Measurements from ENCODE around the gene RAB34. TPM values are rescaled to one million over a fixed set of nuclear protein-coding genes. Genes with fewer than 3 reads are reported as not detected.

Gene RAB34
- total RNA-seq, 1 experiment from 2014 or later: 161 TPM

- Histone ChIP-seq H3K36me3 (ENCODE audit: low read depth) (peaks cover 29% of the 10 kb centered on the region), H3K9me3 (ENCODE audit: insufficient read depth, low read depth) (no peaks in the 10 kb centered on the region), H3K4me1 (replicated peaks; ENCODE audit: insufficient read depth) (peaks cover 56% of the 10 kb centered on the region), H3K27ac (peak overlapping the region; percentile 96), H3K4me2 (peak overlapping the region; percentile 90), H3K79me2 (ENCODE audit: low read depth) (peaks cover 64% of the 10 kb centered on the region), H3K9me2 (ENCODE audit: insufficient read depth) (no peaks in the 10 kb centered on the region), H3K27me3 (ENCODE audit: insufficient read depth, low read depth) (no peaks in the 10 kb centered on the region), H3F3A (ENCODE audit: insufficient read depth, low read depth) (peaks cover 88% of the 10 kb centered on the region), H2AFZ (no peak overlapping the region), H4K20me1 (ENCODE audit: insufficient read depth) (peaks cover 43% of the 10 kb centered on the region), H3K4me3 (peak overlapping the region; percentile 97)
- DNase-seq: peak; percentile 93 to 95
- intact Hi-C loops (cut with micrococcal nuclease; ENCODE audit: unreplicated experiment): loop anchor here (5.0 kb wide), 1 partner anchor 206 kb away; the partner anchor contains the start of gene PHF12
- ChIA-PET CTCF (interaction anchor here (1.2 to 2.7 kb wide), 2 partner anchors 18 to 20 kb away, joined by 5 to 47 read pairs; partner anchors contain the start of genes NEK8 and TLCD1), POLR2A (ENCODE audit: unreplicated experiment) (interaction anchor here (0.5 to 1.3 kb wide), 7 partner anchors 18 to 535 kb away, joined by 3 to 33 read pairs (median 3); partner anchors contain the start of genes NEK8 and RPL23A)
- BruUV-seq (replicated peaks): no TSS peak
- TF ChIP-seq EZH2 (IDR thresholded peaks at IDR 0.05; ENCODE audit: low read depth): no peak
- TF ChIP-seq, protein P1, sequence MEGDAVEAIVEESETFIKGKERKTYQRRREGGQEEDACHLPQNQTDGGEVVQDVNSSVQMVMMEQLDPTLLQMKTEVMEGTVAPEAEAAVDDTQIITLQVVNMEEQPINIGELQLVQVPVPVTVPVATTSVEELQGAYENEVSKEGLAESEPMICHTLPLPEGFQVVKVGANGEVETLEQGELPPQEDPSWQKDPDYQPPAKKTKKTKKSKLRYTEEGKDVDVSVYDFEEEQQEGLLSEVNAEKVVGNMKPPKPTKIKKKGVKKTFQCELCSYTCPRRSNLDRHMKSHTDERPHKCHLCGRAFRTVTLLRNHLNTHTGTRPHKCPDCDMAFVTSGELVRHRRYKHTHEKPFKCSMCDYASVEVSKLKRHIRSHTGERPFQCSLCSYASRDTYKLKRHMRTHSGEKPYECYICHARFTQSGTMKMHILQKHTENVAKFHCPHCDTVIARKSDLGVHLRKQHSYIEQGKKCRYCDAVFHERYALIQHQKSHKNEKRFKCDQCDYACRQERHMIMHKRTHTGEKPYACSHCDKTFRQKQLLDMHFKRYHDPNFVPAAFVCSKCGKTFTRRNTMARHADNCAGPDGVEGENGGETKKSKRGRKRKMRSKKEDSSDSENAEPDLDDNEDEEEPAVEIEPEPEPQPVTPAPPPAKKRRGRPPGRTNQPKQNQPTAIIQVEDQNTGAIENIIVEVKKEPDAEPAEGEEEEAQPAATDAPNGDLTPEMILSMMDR (conservative IDR thresholded peaks at IDR 0.05): no peak
Measured at GRCh38 chr17:28746611-28747050, 29.0 kb upstream of the RAB34 start.

DNA sequence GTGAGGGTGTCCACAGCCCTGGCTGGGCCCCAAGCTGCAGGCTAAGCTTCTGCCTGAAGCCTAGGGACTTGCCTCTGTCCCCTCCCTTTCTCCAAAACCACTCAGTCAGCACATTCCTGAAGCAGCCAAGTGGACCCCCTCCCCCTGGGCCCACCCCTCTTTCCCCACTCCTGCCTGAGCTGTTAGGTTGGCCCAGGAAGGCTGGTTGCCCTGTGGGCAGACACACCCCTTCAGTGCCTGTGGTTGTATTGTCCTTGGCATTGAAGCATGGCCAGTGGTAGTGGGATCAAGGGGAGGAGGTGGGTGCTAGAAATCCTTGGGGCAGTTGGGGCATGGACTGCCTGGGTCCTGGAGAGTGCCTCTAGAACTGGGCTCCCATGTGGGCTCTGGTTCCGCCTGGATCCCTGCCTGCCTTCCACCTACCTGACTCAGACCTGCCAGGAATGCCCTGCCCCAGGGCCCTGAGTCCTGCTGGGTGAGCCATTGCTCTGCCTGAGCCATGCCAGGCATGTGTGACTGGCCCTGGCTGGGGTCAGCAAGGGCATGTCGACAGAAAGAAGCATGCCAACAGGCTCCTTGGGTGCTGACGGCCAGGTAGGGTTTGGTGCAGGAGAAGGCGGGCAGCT lies 28.2 kb upstream of the RAB34 start:
- Histone ChIP-seq H3K27ac (peak overlapping the region; percentile 96), H3K27me3 (ENCODE audit: insufficient read depth, low read depth) (no peaks in the 10 kb centered on the region), H3K4me2 (peak overlapping the region; percentile 90), H3K9me2 (ENCODE audit: insufficient read depth) (no peaks in the 10 kb centered on the region), H2AFZ (no peak overlapping the region), H3K79me2 (ENCODE audit: low read depth) (peaks cover 62% of the 10 kb centered on the region), H3K36me3 (ENCODE audit: low read depth) (peaks cover 28% of the 10 kb centered on the region), H3K4me1 (replicated peaks; ENCODE audit: insufficient read depth) (peaks cover 60% of the 10 kb centered on the region), H3K4me3 (peak overlapping the region; percentile 97), H3F3A (ENCODE audit: insufficient read depth, low read depth) (peaks cover 83% of the 10 kb centered on the region), H3K9me3 (ENCODE audit: insufficient read depth, low read depth) (no peaks in the 10 kb centered on the region), H4K20me1 (ENCODE audit: insufficient read depth) (peaks cover 36% of the 10 kb centered on the region)
- BruUV-seq (replicated peaks): no TSS peak
- ChIA-PET POLR2A (ENCODE audit: unreplicated experiment) (interaction anchor here (0.6 to 1.2 kb wide), 5 partner anchors 17 to 151 kb away, joined by 4 to 17 read pairs (median 5); partner anchors contain the start of gene NEK8), CTCF (interaction anchor here (1.2 to 2.7 kb wide), 2 partner anchors 17 to 19 kb away, joined by 5 to 47 read pairs; partner anchors contain the start of genes NEK8 and TLCD1)
- intact Hi-C loops (cut with micrococcal nuclease; ENCODE audit: unreplicated experiment): loop anchor here (5.0 kb wide), 1 partner anchor 206 kb away; the partner anchor contains the start of gene PHF12
- peak; percentile 91 to 94 for DNase-seq
- TF ChIP-seq EZH2 (IDR thresholded peaks at IDR 0.05; ENCODE audit: low read depth): no peak
- TF ChIP-seq, protein P1 (conservative IDR thresholded peaks at IDR 0.05): no peak

DNA sequence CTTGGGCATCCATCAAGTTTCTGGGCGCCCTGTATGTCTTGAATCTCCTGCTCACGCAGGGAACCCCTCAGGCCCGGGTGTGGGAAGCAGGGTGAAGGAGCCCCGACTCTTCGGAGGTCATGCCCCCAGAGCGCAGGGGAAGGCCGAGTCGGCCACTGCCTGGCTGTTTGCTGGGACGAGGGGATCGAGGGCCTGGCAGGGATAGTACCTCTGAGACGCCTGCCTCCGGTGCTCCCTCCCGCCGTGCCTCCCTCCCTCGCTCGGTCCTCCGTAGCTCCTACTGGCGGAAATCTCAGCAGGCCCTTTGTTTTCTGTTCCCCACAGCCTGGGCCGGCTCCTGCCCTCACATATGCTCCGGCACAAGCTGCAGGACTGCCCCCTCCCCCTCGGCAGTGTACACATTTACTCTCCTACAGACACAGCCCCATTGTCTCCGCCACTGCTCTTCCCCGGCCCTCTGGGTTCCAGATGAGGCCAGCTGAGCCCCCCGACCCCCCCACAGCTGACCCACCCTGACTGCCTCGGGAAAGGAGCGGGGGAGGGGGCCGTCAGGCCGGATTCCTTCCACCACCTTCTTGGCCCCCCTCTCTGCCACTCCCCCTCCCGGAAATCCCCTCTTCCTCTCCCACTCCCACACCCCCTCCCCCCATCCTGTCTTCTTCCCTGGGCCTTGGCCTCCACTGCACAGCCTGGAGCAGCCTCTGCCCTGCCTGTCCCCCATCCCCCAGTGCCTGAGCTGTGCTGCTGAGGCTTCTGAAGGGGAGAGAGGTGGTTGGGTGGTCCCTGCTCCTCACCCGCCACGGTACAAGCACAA lies 27.5 kb upstream of the RAB34 start:
- CTCF ChIA-PET: interaction anchor here (2.7 kb wide), 1 partner anchor 18 kb away, joined by 47 read pairs; the partner anchor contains the start of gene TLCD1
- Histone ChIP-seq H2AFZ (no peak overlapping the region), H3K9me3 (ENCODE audit: insufficient read depth, low read depth) (no peaks in the 10 kb centered on the region), H3K27ac (peak overlapping the region; percentile 96), H3K79me2 (ENCODE audit: low read depth) (peaks cover 55% of the 10 kb centered on the region), H3F3A (ENCODE audit: insufficient read depth, low read depth) (peaks cover 76% of the 10 kb centered on the region), H3K9me2 (ENCODE audit: insufficient read depth) (no peaks in the 10 kb centered on the region), H3K4me2 (peak overlapping the region; percentile 90), H4K20me1 (ENCODE audit: insufficient read depth) (peaks cover 28% of the 10 kb centered on the region), H3K4me3 (peak overlapping the region; percentile 97), H3K4me1 (replicated peaks; ENCODE audit: insufficient read depth) (peaks cover 55% of the 10 kb centered on the region), H3K36me3 (ENCODE audit: low read depth) (peaks cover 20% of the 10 kb centered on the region), H3K27me3 (ENCODE audit: insufficient read depth, low read depth) (no peaks in the 10 kb centered on the region)
- DNase-seq: no peak
- TSS peak; percentile 61 for BruUV-seq (replicated peaks)
- intact Hi-C loops (cut with micrococcal nuclease; ENCODE audit: unreplicated experiment): loop anchor here (5.0 kb wide), 1 partner anchor 207 kb away; the partner anchor contains the start of gene PHF12
- no peak for TF ChIP-seq EZH2 (IDR thresholded peaks at IDR 0.05; ENCODE audit: low read depth)
- TF ChIP-seq, protein P1 (conservative IDR thresholded peaks at IDR 0.05): no peak
- POLR2A ChIA-PET (ENCODE audit: unreplicated experiment): interaction anchor here (0.7 to 1.2 kb wide), 3 partner anchors 16 to 63 kb away, joined by 4 to 5 read pairs (median 5); partner anchors contain the start of gene NEK8
